ENCODE data around the gene PCDH9.

DNA sequence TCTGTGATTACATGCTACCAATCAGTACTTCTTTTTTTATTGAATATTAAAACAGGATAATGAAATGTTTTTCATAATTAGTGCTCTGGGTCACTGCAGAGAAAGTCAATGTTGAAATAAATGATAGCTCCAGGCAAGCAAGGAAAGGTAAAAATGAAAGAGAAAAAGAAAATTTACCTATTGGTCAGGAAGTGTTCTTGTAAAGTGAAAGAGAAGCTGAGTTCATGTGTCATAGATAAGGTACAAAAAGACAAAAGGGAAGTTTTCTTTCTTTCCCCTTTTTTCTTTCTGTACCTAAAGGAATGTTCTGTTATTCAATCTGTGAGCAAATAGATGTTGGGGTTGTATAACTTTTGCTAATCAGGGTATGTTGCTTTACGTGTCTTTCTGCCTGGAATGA is 197.0 kb downstream of the PCDH9 start:
- TF ChIP-seq POLR2AphosphoS5 (IDR thresholded peaks at IDR 0.05; ENCODE audit: borderline replicate concordance, low read depth, low read length) = no peak
- TF ChIP-seq FOXP2 (optimal IDR thresholded peaks at IDR 0.05; ENCODE audit: control extremely low read depth, extremely low read length, insufficient read depth) = no peak
- no peak for TF ChIP-seq EZH2 (IDR thresholded peaks at IDR 0.05)
